Stimulated activated CD4-positive, alpha-beta T cell treated with anti-CD3 and anti-CD28 coated beads, Interleukin-2, amount 100 ng/mL, for 48 hours (primary cell): Measurements from ENCODE around the gene GTF2A1L.

Experiments
- DNase-seq, 2 donors: peaks; one replicate each; pipeline ENCODE4 v3.0.0-alpha.2; 2020

The GTF2A1L gene

GRCh38 chr2:48709096-48710034 lies 91.7 kb downstream of the GTF2A1L start:
- no peak for DNase-seq

- DNase-seq: no peak
Measured at GRCh38 chr2:48711343-48711742, 93.7 kb downstream of the GTF2A1L start.

DNA sequence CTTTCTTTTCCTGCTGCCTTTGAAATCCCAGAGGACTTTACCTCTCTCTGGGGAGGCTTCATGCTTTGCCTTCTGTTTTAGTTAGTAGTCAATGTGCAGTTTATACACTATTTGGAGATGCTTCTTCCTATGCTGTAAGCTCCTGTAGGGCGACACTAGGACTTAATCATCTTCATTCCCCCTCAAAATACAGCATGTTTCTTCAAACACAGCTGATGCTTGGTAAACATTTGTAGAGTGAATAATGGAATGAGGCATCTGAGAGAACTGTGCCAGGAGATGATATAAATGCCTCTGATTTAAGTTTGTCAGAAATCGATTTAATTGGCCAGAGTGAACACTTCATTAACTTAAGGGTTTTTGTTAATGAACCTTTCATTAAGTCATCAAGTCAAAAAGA lies 94.5 kb downstream of the GTF2A1L start:
- no peak for DNase-seq

DNA sequence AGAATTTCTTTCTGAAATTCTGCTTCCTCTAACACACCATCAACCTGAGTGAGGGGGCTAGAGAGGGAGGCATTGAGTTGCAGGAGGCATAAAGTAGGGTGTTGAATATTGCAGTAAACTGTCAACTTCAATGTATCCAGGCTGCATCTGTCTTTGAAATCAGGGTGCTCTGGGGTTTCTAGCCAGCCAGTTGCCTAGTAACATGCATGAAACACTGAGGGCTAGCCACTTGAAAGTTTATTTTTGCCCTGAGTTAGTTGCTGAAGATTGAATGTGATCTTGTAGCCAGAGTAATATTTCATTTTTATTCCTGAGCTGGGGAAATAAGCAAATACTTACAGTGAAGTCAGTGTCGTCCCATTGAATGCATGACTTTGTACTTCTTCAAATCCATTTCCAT lies 96.0 kb downstream of the GTF2A1L start:
- DNase-seq: no peak

DNA sequence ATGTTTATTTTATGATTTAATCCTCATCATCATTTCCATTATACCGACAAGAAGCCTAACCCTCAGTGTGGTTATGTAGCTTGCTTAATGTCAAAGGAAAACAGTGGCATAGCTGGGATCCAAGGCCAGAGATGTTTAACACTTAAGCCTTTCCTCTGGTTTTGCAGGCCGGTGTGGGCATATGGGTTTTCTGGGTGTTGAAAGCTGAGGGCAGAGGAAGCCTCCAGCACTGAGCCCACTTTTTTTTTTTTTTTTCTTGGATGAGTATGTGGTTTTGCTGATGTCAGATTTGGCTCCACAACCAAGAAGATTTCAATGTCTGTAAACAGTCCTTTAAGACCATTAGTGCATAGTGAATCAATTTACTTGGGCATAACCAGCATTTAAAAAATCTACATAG lies 96.6 kb downstream of the GTF2A1L start:
- DNase-seq: no peak

GRCh38 chr2:48715042-48715899 lies 97.6 kb downstream of the GTF2A1L start:
- DNase-seq: no peak

DNA sequence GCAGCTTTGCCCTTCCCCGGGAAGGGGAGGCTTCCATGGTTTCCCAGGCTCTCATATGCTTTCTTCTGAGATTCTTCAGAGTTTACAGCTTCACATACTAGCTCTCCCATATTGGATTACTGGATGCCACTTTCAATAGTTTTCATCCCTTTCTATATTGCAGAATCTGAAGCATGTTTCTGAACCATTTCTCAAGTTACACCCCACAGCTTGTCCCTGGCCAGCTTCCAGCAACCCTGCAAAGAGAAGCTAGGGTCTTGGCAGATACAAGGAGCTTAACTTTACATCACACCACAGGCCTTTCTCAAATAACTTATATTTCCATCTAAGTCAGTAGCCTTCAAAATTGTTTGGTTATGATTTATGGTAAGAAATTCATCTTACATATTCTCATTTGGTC lies 98.3 kb downstream of the GTF2A1L start:
- DNase-seq: no peak

DNA sequence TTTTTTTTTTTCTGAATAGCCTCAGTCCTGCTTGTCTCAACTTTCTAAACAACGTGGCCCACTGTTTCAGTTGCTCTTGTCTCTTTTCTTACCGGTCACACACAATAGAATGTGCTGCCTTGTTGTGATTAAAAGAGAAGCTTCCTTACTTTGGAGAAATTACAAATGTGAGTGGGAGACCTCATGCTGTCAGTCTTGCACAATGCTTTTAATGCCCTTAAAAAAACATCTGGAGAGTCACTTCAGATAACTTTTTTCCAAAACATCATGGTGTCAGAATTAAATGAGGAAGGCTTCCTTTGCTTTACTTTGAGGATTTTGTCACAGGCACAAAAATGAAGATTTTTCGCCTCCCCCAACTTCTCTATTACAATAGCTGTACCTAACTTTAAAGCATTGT lies 100.2 kb downstream of the GTF2A1L start:
- no peak for DNase-seq

DNA sequence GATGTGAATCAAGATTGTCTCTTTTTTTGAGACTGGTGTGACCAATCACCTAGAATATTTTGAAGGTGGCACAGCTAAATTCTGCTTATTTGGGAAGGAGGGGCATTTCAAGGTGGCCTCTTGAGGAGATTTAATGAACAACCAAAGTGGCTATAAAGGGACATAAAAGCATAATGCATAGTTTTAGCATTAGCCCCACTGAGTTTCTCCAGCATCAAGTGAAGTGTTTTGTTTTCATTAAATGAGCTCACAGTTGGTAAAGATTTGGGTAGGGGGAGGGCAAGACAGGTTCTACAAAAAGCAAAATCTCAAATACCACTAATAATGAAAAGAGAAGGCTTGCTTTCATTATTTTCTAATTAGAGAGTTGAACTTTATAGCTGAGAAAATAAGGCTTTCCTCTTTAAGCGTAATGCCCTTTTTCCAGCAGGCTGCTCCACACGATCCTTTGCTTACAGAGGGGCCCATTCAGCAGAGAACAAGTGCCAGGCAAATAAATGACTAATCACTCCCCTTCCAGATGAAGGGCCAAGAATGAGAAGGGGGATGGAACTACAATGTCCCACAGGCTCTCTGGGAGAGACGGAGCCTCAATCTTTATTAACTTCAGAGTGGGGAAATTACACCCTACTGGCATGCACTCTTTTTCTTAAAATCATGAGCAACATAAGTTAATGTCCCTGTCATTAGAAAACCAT lies 102.0 kb downstream of the GTF2A1L start:
- DNase-seq: no peak

GRCh38 chr2:48721158-48721557 lies 103.5 kb downstream of the GTF2A1L start:
- no peak for DNase-seq

- no peak for DNase-seq
Measured at GRCh38 chr2:48722391-48722790, 104.7 kb downstream of the GTF2A1L start.

- no peak for DNase-seq
Measured at GRCh38 chr2:48723129-48723528, 105.5 kb downstream of the GTF2A1L start.

- DNase-seq: no peak
Measured at GRCh38 chr2:48724278-48724677, 106.6 kb downstream of the GTF2A1L start.

DNA sequence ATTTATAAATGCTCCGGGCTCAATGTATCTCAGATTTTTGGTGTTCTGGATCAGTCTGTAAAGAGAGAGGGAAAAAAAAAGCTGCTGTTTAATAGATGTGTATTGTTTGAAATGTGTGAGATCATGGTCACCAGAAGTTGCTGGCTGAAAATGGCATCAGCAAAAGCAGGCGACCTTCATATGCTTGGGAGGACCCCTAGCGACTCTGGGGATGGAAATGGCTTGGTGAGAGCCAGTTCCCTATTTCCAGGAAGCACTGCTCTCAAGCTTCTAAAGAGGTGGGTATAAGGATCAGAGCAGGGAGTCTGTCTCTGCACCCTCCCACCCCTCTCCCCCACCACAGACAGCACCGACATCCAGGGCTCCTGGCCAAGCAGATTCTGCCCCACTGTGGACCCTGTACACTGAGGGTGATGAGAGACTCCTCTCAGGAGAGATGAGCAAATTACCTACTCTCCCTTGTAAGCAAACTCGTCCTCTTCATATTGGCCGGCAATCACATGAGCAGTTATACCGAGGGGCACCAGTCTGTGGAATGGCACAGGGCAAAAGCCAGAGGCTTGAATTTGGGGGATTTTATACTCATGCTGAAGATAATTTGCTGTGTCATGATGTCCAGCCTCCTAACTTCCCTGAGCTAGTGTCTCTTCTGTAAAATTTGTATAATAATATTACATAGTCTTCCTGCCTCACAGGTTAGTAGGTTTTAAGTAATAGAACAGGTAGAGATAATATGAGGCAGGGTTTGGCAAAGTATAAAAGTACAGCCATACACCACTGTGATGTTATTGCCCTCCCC lies 108.2 kb downstream of the GTF2A1L start:
- DNase-seq: no peak

DNA sequence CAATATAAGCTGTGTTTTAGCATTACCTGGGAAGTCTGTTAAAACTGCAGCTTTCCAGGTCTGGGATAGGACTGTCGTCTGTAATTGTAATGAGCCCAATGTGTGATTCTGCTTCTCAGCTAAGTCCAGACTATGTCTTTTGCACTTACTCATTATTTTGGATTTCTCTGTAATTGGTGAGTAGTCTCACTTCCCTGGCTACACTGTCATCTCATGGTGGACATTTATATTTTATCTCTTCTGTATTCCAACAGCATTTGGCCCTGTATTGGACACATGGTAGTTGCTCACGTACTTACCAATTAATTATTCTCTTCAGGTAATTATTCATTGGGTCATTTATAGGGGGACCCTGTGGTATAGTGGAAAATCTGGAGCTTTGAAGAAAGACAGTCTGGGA lies 109.9 kb downstream of the GTF2A1L start:
- no peak for DNase-seq

GRCh38 chr2:48728295-48728694 lies 110.6 kb downstream of the GTF2A1L start:
- DNase-seq: no peak

DNA sequence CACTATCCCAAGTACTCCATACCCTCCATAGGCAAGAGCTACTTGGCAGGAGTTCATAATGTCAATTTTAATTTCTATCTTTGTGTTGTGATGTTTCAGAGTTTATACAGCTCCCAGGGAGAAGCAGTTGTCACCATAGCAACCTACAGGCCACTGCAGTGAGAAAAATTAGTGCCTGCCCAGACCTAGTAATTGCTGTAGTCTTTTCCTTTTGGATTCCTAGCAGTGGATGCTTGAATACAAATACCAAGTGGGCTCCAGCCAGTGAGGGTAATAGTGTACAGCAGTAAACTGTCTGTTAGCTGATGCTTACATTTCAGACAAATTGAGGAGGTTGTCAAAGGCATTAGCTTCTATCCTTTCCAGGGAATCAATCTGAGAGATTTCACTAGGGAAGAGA lies 111.2 kb downstream of the GTF2A1L start:
- DNase-seq: no peak
